ENCODE data around the gene GPD1L.
A peak's percentile ranks its signal among the peaks of the same experiment; 100 is the strongest.
"Not testable (repeated sequence)": the region's sequence is repeated elsewhere in the genome, so short reads cannot be mapped to it uniquely, and the experiment has no call there.

GPD1L gene

GRCh38 chr3:32104492-32104891 is 1.9 kb upstream of the GPD1L start:
- POLR2A ChIA-PET (ENCODE audit: low non-redundant PET): no interaction called here
- peak overlapping the region; percentile 35; the same call in 1 of the 2 replicates for H3K27ac ChIP-seq
- TF ChIP-seq CTCF (conservative IDR thresholded peaks at IDR 0.05; ENCODE audit: low read depth): no peak
- CTCF ChIA-PET: interaction anchor here (0.6 kb wide), 1 partner anchor 554 kb away, joined by 3 read pairs; no protein-coding TSS in a partner anchor
- DNase-seq (ENCODE audit: low spot score): no peak

- peak overlapping the region; percentile 83 for H3K27ac ChIP-seq
- TF ChIP-seq CTCF (conservative IDR thresholded peaks at IDR 0.05; ENCODE audit: low read depth): no peak
- ChIA-PET POLR2A (ENCODE audit: low non-redundant PET) (no interaction called here), CTCF (no interaction called here)
- peak; percentile 1 for DNase-seq (ENCODE audit: low spot score)
These were observed 909 bp upstream of the GPD1L start for GRCh38 chr3:32105291-32106131.

GRCh38 chr3:32106929-32107362 is 526 bp downstream of the GPD1L start:
- TF ChIP-seq CTCF (conservative IDR thresholded peaks at IDR 0.05; ENCODE audit: low read depth): no peak
- peak overlapping the region; percentile 83 for H3K27ac ChIP-seq
- ChIA-PET POLR2A (ENCODE audit: low non-redundant PET) (no interaction called here), CTCF (interaction anchor here (0.5 to 0.7 kb wide), 2 partner anchors 36 to 276 kb away, joined by 3 to 5 read pairs; no protein-coding TSS in a partner anchor)
- DNase-seq (ENCODE audit: low spot score): peak; percentile 15

GRCh38 chr3:32108224-32108623 is 1.8 kb downstream of the GPD1L start:
- H3K27ac ChIP-seq; DNase-seq (ENCODE audit: low spot score); POLR2A ChIA-PET (ENCODE audit: low non-redundant PET): not testable (repeated sequence)
- CTCF ChIA-PET: interaction anchor here (0.6 kb wide), 1 partner anchor 15 kb away, joined by 3 read pairs; no protein-coding TSS in a partner anchor

GRCh38 chr3:32109256-32109655 is 2.8 kb downstream of the GPD1L start:
- CTCF ChIA-PET: no interaction called here
- POLR2A ChIA-PET (ENCODE audit: low non-redundant PET): no interaction called here
- no peak for DNase-seq (ENCODE audit: low spot score)
- no peak for TF ChIP-seq CTCF (conservative IDR thresholded peaks at IDR 0.05; ENCODE audit: low read depth)
- H3K27ac ChIP-seq: peak overlapping the region; percentile 66

GRCh38 chr3:32110233-32110760 is 3.9 kb downstream of the GPD1L start:
- ChIA-PET CTCF (no interaction called here), POLR2A (ENCODE audit: low non-redundant PET) (no interaction called here)
- peak overlapping the region; percentile 66; the same call in 1 of the 2 replicates for H3K27ac ChIP-seq
- no peak for TF ChIP-seq CTCF (conservative IDR thresholded peaks at IDR 0.05; ENCODE audit: low read depth)
- DNase-seq (ENCODE audit: low spot score): no peak

- POLR2A ChIA-PET (ENCODE audit: low non-redundant PET): no interaction called here
- TF ChIP-seq CTCF (conservative IDR thresholded peaks at IDR 0.05; ENCODE audit: low read depth): no peak
- no peak for DNase-seq (ENCODE audit: low spot score)
- no peak overlapping the region for H3K27ac ChIP-seq
- CTCF ChIA-PET: interaction anchor here (0.7 kb wide), 1 partner anchor 26 kb away, joined by 5 read pairs; no protein-coding TSS in a partner anchor
These were observed 5.1 kb downstream of the GPD1L start for GRCh38 chr3:32111560-32111959.
